ENCODE results near the gene SFXN1.
A peak's percentile ranks its signal among the peaks of the same experiment; 100 is the strongest.
"Not testable (repeated sequence)": the region's sequence is repeated elsewhere in the genome, so short reads cannot be mapped to it uniquely, and the experiment has no call there.

SFXN1 gene

GRCh38 chr5:175501759-175502158 lies 23.4 kb downstream of the SFXN1 start:
- no peak for DNase-seq

GRCh38 chr5:175507671-175508070 lies 29.3 kb downstream of the SFXN1 start:
- DNase-seq: not testable (repeated sequence)

GRCh38 chr5:175508896-175509295 lies 30.5 kb downstream of the SFXN1 start:
- no peak for DNase-seq

- DNase-seq: no peak
These were observed 34.9 kb downstream of the SFXN1 start for GRCh38 chr5:175513297-175513696.

GRCh38 chr5:175513726-175514125 lies 35.4 kb downstream of the SFXN1 start:
- no peak for DNase-seq

- DNase-seq: no peak
These were observed 38.8 kb downstream of the SFXN1 start for GRCh38 chr5:175516933-175517823.

- no peak for DNase-seq
These were observed 39.6 kb downstream of the SFXN1 start for GRCh38 chr5:175517824-175518450.

GRCh38 chr5:175519006-175519405 lies 40.6 kb downstream of the SFXN1 start:
- DNase-seq: no peak

- DNase-seq: peak in 1 of 3 experiments; percentile 5
These were observed 42.0 kb downstream of the SFXN1 start for GRCh38 chr5:175520321-175520720.

- DNase-seq: no peak
These were observed 42.5 kb downstream of the SFXN1 start for GRCh38 chr5:175520873-175521272.

GRCh38 chr5:175521313-175521833 lies 43.0 kb downstream of the SFXN1 start:
- DNase-seq: no peak

GRCh38 chr5:175523292-175523691 lies 44.9 kb downstream of the SFXN1 start:
- no peak for DNase-seq

- DNase-seq: no peak
These were observed 45.9 kb downstream of the SFXN1 start for GRCh38 chr5:175524211-175524610.

GRCh38 chr5:175526691-175527090 lies 48.3 kb downstream of the SFXN1 start:
- no peak for DNase-seq

GRCh38 chr5:175531361-175531760 lies 53.0 kb downstream of the SFXN1 start:
- DNase-seq: no peak

- peak; percentile 70 to 86 (median 81) for DNase-seq
These were observed 55.9 kb downstream of the SFXN1 start for GRCh38 chr5:175534070-175534932.

GRCh38 chr5:175535331-175535730 lies 57.0 kb downstream of the SFXN1 start:
- not testable (repeated sequence) for DNase-seq

GRCh38 chr5:175535796-175536195 lies 57.4 kb downstream of the SFXN1 start:
- no peak for DNase-seq

- no peak for DNase-seq
These were observed 60.2 kb downstream of the SFXN1 start for GRCh38 chr5:175538576-175538975.

GRCh38 chr5:175539936-175540335 lies 61.6 kb downstream of the SFXN1 start:
- DNase-seq: no peak

GRCh38 chr5:175541264-175541663 lies 62.9 kb downstream of the SFXN1 start:
- no peak for DNase-seq

GRCh38 chr5:175542232-175542965 lies 64.0 kb downstream of the SFXN1 start:
- peak in 1 of 3 experiments; percentile 3 for DNase-seq

GRCh38 chr5:175542966-175543235 lies 64.5 kb downstream of the SFXN1 start:
- DNase-seq: peak in 1 of 3 experiments; percentile 30
